Measurements from ENCODE around the gene PRRG3.
A peak's percentile ranks its signal among the peaks of the same experiment; 100 is the strongest.
"Not testable (repeated sequence)": the region's sequence is repeated elsewhere in the genome, so short reads cannot be mapped to it uniquely, and the experiment has no call there.

PRRG3 gene

DNA sequence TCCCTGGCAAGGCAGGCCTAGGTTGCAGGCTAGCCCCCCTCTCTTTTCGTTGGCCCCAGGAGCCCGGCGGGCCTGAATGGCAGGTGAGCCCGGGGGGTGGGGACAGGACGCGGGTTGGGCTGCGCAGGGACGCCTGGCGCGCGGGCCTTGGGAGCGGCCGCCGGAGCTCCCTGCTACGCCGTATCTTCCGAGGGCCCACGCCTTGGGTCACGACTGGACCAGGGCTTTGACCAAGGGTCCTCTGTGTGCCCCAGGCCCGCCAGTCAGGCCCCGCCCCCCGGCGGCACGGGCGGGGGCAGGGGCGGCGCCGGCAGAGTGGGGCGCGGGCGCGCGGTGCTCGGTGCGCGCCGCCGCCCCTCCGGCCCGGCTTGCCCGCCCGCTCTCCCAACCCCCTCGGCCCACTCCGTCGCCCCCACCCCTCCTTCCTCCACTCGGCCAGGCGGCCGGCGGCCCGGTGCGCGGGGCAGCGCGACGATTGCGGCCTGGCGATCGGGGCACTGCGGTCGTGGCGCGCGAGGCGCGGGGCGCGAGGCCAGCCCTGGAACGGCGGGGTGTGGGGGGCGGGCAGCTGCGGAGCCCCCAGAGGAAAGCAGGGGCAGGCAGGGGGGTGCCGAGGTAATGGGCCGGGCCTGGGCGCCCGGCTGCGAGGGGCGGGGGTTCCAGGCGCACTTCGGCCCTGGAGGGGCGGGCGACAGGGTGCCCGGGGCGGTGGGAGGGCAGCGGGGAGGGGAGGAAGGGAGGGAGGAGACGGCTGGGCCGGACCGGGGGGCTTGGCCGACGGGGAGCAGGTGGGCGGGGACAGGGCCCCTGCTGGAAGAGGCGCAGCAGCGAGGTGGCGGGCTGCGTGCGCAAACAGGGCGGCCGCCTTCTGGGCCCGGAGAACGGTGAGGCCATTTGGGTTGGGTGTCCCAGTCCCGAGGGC is at the start of gene PRRG3:
Gene PRRG3 (plus strand): TSS at position 798 of the 922 bp plus-strand sequence. CDS start 3,357 bp downstream, outside the sequence.
- no peak for DNase-seq (ENCODE audit: low read depth in 2 of 3, low spot score in 1 of 3)

DNA sequence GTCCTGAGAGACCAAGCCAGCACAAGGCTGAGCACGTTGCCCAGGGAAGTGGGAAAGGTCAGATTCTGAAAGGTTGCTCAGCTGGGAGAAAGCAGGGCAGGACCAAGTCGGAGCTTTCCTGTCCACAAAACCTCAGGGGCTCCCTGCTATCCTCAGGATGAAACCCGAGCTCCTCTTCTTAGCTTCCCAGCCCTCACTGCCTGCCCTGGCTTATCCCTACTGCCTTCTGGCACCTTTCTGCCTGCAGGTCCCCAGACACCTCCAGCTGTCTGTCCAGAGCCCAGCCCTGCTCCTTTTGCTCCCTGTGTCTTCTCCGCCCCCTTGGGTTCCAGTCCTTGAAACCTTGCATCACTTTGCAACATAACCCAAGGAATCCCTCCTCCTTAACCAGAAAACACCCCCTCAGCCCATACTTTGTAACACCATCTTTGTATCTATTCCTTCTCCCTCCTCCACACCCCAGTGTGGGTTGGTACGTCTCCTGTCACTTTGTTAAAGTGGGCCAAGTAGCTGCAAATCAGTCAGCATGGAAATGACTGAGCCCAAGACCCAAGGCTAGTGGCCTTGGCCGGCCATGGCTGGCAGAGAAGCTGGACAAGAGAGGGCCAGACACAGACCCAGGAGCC is 20.0 kb upstream of the PRRG3 start:
- no peak for DNase-seq (ENCODE audit: low read depth in 2 of 3, low spot score in 1 of 3)

- DNase-seq (ENCODE audit: low read depth in 2 of 3, low spot score in 1 of 3), result no peak
Measured at GRCh38 chrX:151676196-151676595, 19.1 kb upstream of the PRRG3 start.

DNA sequence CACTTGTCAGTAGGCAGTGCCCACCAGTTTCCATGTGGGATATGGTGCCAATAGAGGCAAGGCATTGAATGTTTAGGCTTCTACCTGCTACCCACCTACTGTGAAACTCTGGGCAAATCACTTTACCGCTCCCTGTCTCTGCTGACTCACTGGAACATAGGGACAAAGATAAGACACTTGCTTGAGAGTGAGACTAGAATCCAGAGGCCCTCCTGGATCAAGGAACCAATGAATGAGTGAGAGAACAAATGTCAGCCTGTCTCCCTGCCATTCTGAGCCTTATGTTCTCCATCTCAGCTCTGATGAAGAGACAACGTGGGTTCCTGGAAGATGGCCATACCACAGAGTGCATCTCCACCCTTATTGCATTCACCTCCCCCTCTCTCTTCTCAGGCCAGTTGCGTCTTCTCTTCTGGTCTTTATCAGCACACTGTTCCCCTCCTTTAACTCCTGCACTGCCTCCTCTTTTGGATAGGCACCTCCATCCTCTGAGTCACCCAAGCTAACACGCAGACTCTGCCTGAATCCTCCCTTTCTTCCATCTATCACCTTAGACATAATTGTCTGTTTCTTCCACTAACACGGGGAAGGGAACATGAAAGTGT is 15.4 kb upstream of the PRRG3 start:
- DNase-seq (ENCODE audit: low read depth in 2 of 3, low spot score in 1 of 3), result no peak

- DNase-seq (ENCODE audit: low read depth in 2 of 3, low spot score in 1 of 3), result peak; percentile 24 to 74 (median 28)
Measured at GRCh38 chrX:151680805-151681204, 14.5 kb upstream of the PRRG3 start.

GRCh38 chrX:151687635-151688034 is 7.6 kb upstream of the PRRG3 start:
- no peak for DNase-seq (ENCODE audit: low read depth in 2 of 3, low spot score in 1 of 3)

DNA sequence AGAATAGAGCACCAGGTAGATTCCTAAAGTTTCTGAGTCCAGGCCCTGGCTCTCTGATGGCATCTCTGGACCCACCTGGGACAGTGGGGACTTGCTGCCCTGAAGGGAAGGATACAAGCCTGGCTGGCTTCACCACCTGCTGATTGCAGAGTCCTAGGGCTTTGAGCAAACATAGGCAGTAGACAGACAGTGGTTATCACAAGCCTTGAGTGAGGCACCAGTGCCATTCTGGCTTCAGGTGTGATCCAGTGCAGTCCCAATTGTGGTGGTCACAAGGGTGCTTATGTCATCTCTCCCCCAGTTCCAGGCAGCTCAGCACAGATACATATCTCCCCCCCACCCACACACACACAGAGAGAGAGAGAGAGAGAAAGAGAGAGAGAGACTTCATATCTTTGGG is 6.6 kb upstream of the PRRG3 start:
- DNase-seq (ENCODE audit: low read depth in 2 of 3, low spot score in 1 of 3), result no peak

DNA sequence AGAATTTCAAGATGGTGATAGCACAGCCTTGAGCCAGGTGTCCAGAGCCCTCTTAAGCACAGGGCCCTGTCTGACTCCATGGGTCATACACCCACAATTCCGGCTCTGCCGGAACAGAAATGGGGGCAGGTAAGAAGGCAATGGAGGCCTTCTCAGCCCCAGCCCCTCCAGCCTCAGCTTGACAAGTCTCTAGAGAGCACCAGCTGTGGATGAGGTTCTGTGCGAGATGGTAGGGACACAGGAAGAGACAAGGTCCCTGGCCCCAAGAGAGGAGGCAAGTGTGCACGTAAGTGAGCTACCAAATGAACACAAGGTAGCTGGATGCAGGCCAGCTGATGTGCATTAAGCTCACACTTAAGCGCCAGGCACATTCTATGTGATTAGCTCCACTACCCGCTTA is 2.4 kb upstream of the PRRG3 start:
- no peak for DNase-seq (ENCODE audit: low read depth in 2 of 3, low spot score in 1 of 3)

DNA sequence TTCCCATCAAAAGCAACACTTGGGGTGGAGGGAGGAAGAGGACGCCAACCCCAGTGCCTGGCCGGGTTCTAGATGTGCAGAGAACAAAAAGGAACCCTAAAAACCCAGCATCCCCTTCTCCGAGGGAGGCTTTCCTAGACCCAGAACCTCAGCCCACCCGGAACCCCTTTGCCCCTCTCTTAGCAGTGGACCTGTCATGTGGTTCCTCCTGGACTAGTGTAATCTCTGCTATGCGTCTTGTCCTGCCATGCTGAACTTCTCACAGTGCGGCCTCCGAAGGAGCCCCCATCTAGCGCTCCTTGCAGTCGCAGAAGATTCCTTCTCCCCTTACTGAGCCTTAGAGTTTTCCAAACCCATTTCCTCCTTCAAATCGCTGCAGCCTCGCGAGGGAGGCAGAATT is 1.1 kb upstream of the PRRG3 start:
- DNase-seq (ENCODE audit: low read depth in 2 of 3, low spot score in 1 of 3), result no peak

DNA sequence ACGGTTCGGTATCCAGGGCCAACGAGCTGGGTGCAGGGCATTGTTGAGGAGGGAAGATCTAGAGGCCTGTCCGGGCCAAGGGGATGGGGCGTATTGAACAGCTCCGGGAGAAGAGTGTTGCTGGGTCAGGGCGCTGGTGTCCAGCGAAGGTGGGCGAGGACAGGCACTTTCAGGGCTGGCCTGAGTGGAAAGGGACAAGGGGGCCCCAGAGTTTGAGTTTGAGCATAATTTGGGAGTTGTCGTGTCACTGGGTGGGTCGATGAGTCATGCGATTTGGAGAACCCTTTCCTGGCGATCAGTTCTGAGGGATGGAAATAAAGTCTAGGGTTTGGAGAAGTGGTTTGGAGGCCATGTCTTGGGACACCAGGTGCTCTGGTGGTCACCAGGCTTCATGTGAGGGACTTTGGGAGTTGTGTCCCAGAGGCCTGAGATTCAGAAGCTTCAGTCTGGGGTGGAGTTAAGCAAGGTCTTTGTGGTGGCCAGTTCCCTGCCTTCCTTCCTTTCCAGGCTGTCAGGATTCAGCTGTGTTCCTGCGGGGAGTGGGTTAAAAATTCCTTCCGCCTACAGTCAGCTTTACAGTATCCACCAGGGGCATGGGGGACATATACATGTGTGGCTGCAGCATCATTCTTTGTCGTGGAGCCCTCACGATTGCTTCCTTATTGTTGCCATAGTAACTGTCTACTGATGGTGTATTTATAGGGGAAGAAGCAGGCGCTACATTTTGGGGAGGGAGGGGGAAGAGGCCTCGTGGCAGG is 504 bp downstream of the PRRG3 start:
- no peak for DNase-seq (ENCODE audit: low read depth in 2 of 3, low spot score in 1 of 3)

- DNase-seq (ENCODE audit: low read depth in 2 of 3, low spot score in 1 of 3), result not testable (repeated sequence)
Measured at GRCh38 chrX:151697082-151697481, 1.8 kb downstream of the PRRG3 start.

- DNase-seq (ENCODE audit: low read depth in 2 of 3, low spot score in 1 of 3), result no peak
Measured at GRCh38 chrX:151697522-151697921, 2.3 kb downstream of the PRRG3 start.

DNA sequence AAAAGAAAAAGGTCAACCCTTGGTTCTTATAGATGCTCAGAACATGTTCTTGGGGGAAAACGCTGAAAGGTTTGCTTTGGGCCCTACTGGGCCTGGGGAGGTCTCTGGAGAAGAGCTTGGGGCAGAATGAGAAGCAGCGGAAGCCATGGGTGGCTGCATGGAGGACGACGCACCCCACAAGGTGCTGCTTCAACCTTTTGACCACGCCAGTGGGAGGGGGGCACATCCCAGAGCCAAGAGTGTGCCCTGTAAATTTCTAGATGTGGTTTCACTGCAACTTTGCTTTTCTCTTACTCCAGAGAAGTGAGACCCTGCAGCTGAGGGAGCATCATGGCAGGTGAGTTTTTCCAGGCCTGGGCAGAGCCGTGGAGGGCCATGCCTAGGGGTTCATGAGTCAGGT is 3.2 kb downstream of the PRRG3 start:
- no peak for DNase-seq (ENCODE audit: low read depth in 2 of 3, low spot score in 1 of 3)

GRCh38 chrX:151699746-151700145 is 4.5 kb downstream of the PRRG3 start:
- no peak for DNase-seq (ENCODE audit: low read depth in 2 of 3, low spot score in 1 of 3)

- DNase-seq (ENCODE audit: low read depth in 2 of 3, low spot score in 1 of 3), result no peak
Measured at GRCh38 chrX:151700581-151700980, 5.3 kb downstream of the PRRG3 start.

DNA sequence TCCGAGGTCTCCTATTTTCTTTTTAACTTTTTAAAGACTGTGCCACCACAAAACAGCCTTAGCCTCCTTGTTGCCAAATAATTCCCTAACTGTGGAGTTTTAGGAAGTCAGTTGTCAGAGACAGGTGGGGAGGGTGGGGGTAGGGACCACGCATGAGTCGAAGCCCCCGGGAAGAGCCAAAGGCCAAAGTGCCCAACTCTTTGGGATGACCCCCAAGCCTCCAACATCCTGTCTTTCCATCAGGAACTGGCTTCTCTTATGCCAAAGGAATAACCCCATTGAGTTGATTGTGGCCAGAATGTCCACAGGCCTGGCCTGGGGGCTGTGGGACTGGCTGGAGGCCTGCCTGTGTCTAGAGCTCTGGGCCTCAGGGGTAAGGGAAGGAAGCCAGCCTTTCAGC is 5.8 kb downstream of the PRRG3 start:
- DNase-seq (ENCODE audit: low read depth in 2 of 3, low spot score in 1 of 3), result no peak

GRCh38 chrX:151701531-151701930 is 6.3 kb downstream of the PRRG3 start:
- DNase-seq (ENCODE audit: low read depth in 2 of 3, low spot score in 1 of 3), result no peak

DNA sequence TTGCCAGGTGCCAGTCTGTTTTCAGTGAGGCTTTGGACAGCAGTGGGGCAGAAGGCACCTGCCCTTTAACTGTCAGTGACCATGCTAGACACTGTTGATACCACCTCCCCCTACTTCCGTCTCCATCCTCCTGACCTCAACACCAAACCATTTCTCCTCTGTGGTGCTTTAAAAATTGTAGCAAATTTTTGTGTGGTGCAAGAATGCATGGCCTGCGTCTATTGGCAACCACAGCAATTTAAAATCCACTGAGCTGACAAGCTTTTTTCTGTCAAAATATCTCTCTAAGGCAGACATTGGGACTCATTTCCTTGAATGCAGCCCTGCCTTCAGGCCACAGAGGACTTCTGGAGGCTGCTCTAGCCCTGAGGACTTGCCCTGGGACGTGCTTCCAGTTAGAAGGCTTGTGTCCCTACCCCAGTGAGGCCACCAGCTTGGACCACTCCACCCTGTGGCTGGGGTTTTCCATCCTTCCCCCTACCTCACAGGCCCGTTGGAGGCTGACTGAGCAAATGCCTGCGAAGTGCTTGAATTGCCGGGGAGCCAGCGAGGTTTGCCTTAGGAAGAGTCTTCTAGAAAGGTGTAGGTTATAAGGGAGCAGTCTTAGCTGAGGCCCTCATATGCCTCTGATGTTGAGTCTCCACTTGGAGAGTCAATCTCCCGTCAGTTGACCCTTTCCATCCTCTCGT is 6.9 kb downstream of the PRRG3 start:
- no peak for DNase-seq (ENCODE audit: low read depth in 2 of 3, low spot score in 1 of 3)

DNA sequence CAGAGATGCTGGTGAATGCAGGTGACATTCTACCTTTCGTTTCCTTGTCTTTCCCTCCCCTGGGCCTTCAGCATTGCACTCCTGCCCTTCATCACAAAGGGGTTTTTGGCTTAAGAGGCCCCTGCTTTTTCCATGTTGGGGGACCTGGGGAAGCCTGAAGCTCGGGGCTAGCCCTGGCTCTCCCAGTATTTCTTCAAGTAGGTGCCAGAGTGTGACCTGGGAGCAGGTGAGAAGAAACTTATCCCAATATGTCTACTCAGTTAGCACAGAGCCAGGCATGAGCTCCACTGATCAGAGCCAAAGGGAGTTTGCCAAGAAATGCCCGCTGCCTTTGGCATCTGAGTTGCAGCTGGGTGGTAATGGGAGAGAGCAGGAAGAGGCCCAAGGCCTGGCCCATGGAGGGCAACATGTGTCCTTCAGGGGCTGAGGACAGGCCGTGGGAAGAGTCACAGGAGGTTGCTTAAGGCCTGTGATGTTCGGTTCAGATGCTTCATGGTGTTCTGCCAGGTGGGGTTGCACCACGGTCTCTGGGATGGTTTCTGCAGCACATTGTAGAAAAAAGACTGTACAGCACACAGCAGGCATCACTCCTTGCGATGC is 7.6 kb downstream of the PRRG3 start:
- DNase-seq (ENCODE audit: low read depth in 2 of 3, low spot score in 1 of 3), result no peak

GRCh38 chrX:151703487-151703886 is 8.2 kb downstream of the PRRG3 start:
- DNase-seq (ENCODE audit: low read depth in 2 of 3, low spot score in 1 of 3), result no peak

Data from stimulated activated CD4-positive, alpha-beta T cell treated with anti-CD3 and anti-CD28 coated beads, Interleukin-12 subunit alpha, Interleukin-12 subunit beta, amount 100 ng/mL, for 48 hours (primary cell).